ENCODE results near the gene SMARCAL1. TPM values are rescaled to one million over a fixed set of nuclear protein-coding genes. Genes with fewer than 3 reads are reported as not detected.

Gene SMARCAL1
- total RNA-seq, 1 donor from 2014 or later = 5.3 TPM

- Histone ChIP-seq H3K36me3 (peaks cover 42 to 65% of the 10 kb centered on the region in 2 donors), H3K4me3 (no peak overlapping the region), H3K9me3 (no peaks in the 10 kb centered on the region), H3K27me3 (no peaks in the 10 kb centered on the region), H3K4me1 (no peaks in the 10 kb centered on the region), H3K27ac (no peak overlapping the region)
- no peak for TF ChIP-seq CTCF (IDR thresholded peaks at IDR 0.05)
- no peak for DNase-seq (ENCODE audit: low spot score in 2 of 2)
- intact Hi-C loops (cut with DNase I) = no loop called here
These were observed 41.8 kb downstream of the SMARCAL1 start for GRCh38 chr2:216453955-216454614.

GRCh38 chr2:216463148-216463547 lies 50.9 kb downstream of the SMARCAL1 start:
- Histone ChIP-seq H3K4me3 (no peak overlapping the region), H3K9me3 (no peaks in the 10 kb centered on the region), H3K27me3 (no peaks in the 10 kb centered on the region), H3K4me1 (no peaks in the 10 kb centered on the region), H3K36me3 (peaks cover 9 to 30% of the 10 kb centered on the region in 2 donors), H3K27ac (no peak overlapping the region)
- no peak for TF ChIP-seq CTCF (IDR thresholded peaks at IDR 0.05)
- DNase-seq (ENCODE audit: low spot score in 2 of 2) = no peak
- intact Hi-C loops (cut with DNase I) = no loop called here

- TF ChIP-seq CTCF (IDR thresholded peaks at IDR 0.05) = no peak
- Histone ChIP-seq H3K9me3 (no peaks in the 10 kb centered on the region), H3K27me3 (no peaks in the 10 kb centered on the region), H3K4me1 (no peaks in the 10 kb centered on the region), H3K36me3 (peaks cover 13 to 34% of the 10 kb centered on the region in 2 donors), H3K4me3 (no peak overlapping the region), H3K27ac (no peak overlapping the region)
- intact Hi-C loops (cut with DNase I) = no loop called here
- no peak for DNase-seq (ENCODE audit: low spot score in 2 of 2)
These were observed 51.9 kb downstream of the SMARCAL1 start for GRCh38 chr2:216464104-216464720.

GRCh38 chr2:216465579-216466195 lies 53.4 kb downstream of the SMARCAL1 start:
- H3K4me1 ChIP-seq = no peaks in the 10 kb centered on the region
- no peak for DNase-seq (ENCODE audit: low spot score in 2 of 2)
- H3K27ac ChIP-seq = no peak overlapping the region
- peaks cover 13 to 42% of the 10 kb centered on the region in 2 donors for H3K36me3 ChIP-seq
- no peaks in the 10 kb centered on the region for H3K27me3 ChIP-seq
- H3K9me3 ChIP-seq = no peaks in the 10 kb centered on the region
- no peak overlapping the region for H3K4me3 ChIP-seq
- TF ChIP-seq CTCF (IDR thresholded peaks at IDR 0.05) = no peak
- intact Hi-C loops (cut with DNase I) = no loop called here

- Histone ChIP-seq H3K27me3 (no peaks in the 10 kb centered on the region), H3K27ac (no peak overlapping the region), H3K4me1 (no peaks in the 10 kb centered on the region), H3K9me3 (no peaks in the 10 kb centered on the region), H3K36me3 (peaks cover 17 to 47% of the 10 kb centered on the region in 2 donors), H3K4me3 (no peak overlapping the region)
- intact Hi-C loops (cut with DNase I) = no loop called here
- DNase-seq (ENCODE audit: low spot score in 2 of 2) = no peak
- no peak for TF ChIP-seq CTCF (IDR thresholded peaks at IDR 0.05)
These were observed 55.6 kb downstream of the SMARCAL1 start for GRCh38 chr2:216467845-216468244.
